Panc1 (cell line): ENCODE measurements around the gene CEBPE.

Source experiments
- POLR2AphosphoS5 ChIP-seq: IDR thresholded peaks from 2 replicates; pipeline ENCODE4 v1.6.1; 2012; ENCODE audit warnings: mild to moderate bottlenecking, low read depth, low read length, moderate library complexity
- SIN3A ChIP-seq: IDR thresholded peaks from 2 replicates; pipeline ENCODE4 v1.6.1; 2012; ENCODE audit warnings: low read depth, mild to moderate bottlenecking, low read length, moderate library complexity, borderline replicate concordance; ENCODE audit not compliant: insufficient read depth
- TCF7L2 ChIP-seq: IDR thresholded peaks from 2 replicates; pipeline ENCODE4 v1.6.1; 2011; ENCODE audit warnings: mild to moderate bottlenecking, low read depth, low read length, inconsistent platforms
- TF ChIP-seq, protein P1 (sequence below): fragments of 450-650 bp; IDR thresholded peaks from 2 replicates; pipeline ENCODE4 v1.5.1; 2017; ENCODE audit warnings: mild to moderate bottlenecking
- TF ChIP-seq, protein P2 (sequence below), 2 experiments: IDR thresholded peaks; 2 replicates each; pipeline ENCODE4 v1.6.1; 2011 to 2012; ENCODE audit warnings: low read depth in 2 of 2, control low read depth in 1 of 2, low read length in 1 of 2, mild to moderate bottlenecking in 1 of 2, moderate library complexity in 1 of 2; ENCODE audit not compliant: insufficient read depth in 1 of 2

DNA sequence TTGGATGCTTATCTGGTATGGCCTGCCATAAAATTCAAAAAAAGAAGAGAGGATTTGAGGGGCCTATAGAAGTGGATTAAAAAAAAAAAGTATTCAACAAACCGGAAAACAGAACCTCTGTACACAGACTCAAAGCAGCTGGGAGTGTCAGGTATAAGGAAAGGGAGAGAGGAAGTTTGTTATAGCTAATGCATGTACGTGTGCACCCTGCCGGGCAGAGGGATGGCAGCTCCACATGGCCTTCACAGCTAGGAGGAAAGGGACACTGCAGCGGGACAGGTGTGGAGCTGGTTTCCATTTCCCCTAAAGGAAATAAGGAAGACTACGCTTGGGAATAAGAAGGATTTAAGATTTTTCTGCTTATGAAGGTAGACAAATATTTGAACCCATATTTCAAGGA lies 43.0 kb upstream of the CEBPE start:
- no peak for TF ChIP-seq POLR2AphosphoS5
- TF ChIP-seq, protein P1, sequence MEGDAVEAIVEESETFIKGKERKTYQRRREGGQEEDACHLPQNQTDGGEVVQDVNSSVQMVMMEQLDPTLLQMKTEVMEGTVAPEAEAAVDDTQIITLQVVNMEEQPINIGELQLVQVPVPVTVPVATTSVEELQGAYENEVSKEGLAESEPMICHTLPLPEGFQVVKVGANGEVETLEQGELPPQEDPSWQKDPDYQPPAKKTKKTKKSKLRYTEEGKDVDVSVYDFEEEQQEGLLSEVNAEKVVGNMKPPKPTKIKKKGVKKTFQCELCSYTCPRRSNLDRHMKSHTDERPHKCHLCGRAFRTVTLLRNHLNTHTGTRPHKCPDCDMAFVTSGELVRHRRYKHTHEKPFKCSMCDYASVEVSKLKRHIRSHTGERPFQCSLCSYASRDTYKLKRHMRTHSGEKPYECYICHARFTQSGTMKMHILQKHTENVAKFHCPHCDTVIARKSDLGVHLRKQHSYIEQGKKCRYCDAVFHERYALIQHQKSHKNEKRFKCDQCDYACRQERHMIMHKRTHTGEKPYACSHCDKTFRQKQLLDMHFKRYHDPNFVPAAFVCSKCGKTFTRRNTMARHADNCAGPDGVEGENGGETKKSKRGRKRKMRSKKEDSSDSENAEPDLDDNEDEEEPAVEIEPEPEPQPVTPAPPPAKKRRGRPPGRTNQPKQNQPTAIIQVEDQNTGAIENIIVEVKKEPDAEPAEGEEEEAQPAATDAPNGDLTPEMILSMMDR = no peak
- TF ChIP-seq, protein P2, sequence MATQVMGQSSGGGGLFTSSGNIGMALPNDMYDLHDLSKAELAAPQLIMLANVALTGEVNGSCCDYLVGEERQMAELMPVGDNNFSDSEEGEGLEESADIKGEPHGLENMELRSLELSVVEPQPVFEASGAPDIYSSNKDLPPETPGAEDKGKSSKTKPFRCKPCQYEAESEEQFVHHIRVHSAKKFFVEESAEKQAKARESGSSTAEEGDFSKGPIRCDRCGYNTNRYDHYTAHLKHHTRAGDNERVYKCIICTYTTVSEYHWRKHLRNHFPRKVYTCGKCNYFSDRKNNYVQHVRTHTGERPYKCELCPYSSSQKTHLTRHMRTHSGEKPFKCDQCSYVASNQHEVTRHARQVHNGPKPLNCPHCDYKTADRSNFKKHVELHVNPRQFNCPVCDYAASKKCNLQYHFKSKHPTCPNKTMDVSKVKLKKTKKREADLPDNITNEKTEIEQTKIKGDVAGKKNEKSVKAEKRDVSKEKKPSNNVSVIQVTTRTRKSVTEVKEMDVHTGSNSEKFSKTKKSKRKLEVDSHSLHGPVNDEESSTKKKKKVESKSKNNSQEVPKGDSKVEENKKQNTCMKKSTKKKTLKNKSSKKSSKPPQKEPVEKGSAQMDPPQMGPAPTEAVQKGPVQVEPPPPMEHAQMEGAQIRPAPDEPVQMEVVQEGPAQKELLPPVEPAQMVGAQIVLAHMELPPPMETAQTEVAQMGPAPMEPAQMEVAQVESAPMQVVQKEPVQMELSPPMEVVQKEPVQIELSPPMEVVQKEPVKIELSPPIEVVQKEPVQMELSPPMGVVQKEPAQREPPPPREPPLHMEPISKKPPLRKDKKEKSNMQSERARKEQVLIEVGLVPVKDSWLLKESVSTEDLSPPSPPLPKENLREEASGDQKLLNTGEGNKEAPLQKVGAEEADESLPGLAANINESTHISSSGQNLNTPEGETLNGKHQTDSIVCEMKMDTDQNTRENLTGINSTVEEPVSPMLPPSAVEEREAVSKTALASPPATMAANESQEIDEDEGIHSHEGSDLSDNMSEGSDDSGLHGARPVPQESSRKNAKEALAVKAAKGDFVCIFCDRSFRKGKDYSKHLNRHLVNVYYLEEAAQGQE (IDR thresholded peaks at IDR 0.05; ENCODE audit: insufficient read depth in 1 of 2, low read depth in 2 of 2, low read length in 1 of 2) = no peak
- no peak for TF ChIP-seq SIN3A
- no peak for TF ChIP-seq TCF7L2
